Hematopoietic multipotent progenitor cell treated with erythropoietin and hydrocortisone succinate and interleukin-3 and kit ligand, for 15 days (in vitro differentiated cells): ENCODE results near the gene FBXO15.

Experiments
- DNase-seq: peaks from one replicate; pipeline ENCODE4 v3.0.0-alpha.2; 2015; ENCODE audit warnings: low spot score

FBXO15 gene

GRCh38 chr18:74113711-74114110 lies 33.9 kb downstream of the FBXO15 start:
- DNase-seq: no peak

GRCh38 chr18:74110976-74111375 lies 36.7 kb downstream of the FBXO15 start:
- no peak for DNase-seq

- no peak for DNase-seq
Observed at GRCh38 chr18:74110149-74110548, 37.5 kb downstream of the FBXO15 start.

- no peak for DNase-seq
Observed at GRCh38 chr18:74108460-74108859, 39.2 kb downstream of the FBXO15 start.

GRCh38 chr18:74097803-74098202 lies 49.8 kb downstream of the FBXO15 start:
- no peak for DNase-seq

GRCh38 chr18:74092922-74093321 lies 54.7 kb downstream of the FBXO15 start:
- DNase-seq: no peak

- DNase-seq: no peak
Observed at GRCh38 chr18:74084184-74084855, 63.3 kb downstream of the FBXO15 start.

- no peak for DNase-seq
Observed at GRCh38 chr18:74083557-74083952, 64.1 kb downstream of the FBXO15 start.

- DNase-seq: no peak
Observed at GRCh38 chr18:74082742-74083556, 64.7 kb downstream of the FBXO15 start.

- no peak for DNase-seq
Observed at GRCh38 chr18:74081966-74082741, 65.5 kb downstream of the FBXO15 start.

GRCh38 chr18:74078257-74078656 lies 69.4 kb downstream of the FBXO15 start:
- no peak for DNase-seq

- no peak for DNase-seq
Observed at GRCh38 chr18:74074668-74075564, 72.7 kb downstream of the FBXO15 start.

- DNase-seq: no peak
Observed at GRCh38 chr18:74073957-74074667, 73.5 kb downstream of the FBXO15 start.

GRCh38 chr18:74069178-74070050 lies 78.2 kb downstream of the FBXO15 start:
- no peak for DNase-seq

- DNase-seq: no peak
Observed at GRCh38 chr18:74068296-74068695, 79.3 kb downstream of the FBXO15 start.

GRCh38 chr18:74066018-74066417 lies 81.6 kb downstream of the FBXO15 start:
- DNase-seq: no peak

- DNase-seq: no peak
Observed at GRCh38 chr18:74065366-74065765, 82.3 kb downstream of the FBXO15 start.

- no peak for DNase-seq
Observed at GRCh38 chr18:74064510-74064909, 83.1 kb downstream of the FBXO15 start.

GRCh38 chr18:74063557-74063956 lies 84.1 kb downstream of the FBXO15 start:
- DNase-seq: no peak

- DNase-seq: no peak
Observed at GRCh38 chr18:74063023-74063422, 84.6 kb downstream of the FBXO15 start.
